ENCODE data around the gene PRR5L.
"Not testable (repeated sequence)": the region's sequence is repeated elsewhere in the genome, so short reads cannot be mapped to it uniquely, and the experiment has no call there.

PRR5L gene

DNA sequence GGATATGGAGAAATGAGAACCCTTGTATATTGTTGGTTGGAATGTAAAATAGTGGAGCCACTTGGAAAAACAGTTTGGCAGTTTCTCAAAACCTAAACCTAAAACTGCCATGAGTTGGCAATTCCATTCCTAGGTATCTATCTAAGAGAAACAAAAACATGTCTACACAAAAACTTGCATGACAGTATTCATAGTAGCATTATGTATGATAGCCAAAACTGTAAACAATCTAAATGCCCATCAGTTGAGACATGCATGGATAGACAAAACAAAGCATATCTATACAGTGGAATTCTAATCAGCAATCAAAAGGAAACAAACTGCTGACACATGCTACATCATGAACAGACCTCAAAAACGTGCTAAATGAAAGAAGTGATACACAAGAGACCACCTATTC is 179.1 kb downstream of the PRR5L start:
- DNase-seq (ENCODE audit: low spot score), result no peak

DNA sequence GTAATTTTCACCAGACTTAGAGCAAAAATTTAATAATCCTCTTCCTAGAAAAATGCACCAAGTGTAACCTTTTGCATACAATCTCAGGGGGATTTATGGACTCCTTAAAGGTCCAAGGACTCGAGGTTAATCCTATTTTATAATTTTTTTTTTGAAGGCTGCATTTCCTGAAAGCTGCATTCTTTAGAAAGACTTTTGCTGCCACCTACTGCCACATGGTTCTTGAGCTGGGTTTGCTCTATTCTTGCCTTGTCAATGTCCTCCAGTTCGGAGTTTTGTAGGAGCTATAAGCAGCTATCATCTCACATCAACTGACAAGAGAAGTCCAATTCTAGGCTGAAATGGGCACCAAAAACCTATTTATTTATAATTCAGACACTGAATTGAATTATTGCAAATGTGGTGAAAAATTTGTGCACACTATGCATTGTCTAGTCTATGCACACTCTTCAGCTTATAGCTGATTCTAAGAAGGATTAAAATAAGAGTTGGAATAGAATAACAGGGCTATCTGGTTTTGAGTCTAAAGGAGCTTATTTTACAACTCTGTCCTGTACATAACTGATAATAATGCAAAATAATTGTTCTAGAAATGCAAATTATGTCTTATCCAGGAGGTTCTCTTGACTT is 182.7 kb downstream of the PRR5L start:
- DNase-seq (ENCODE audit: low spot score), result no peak
- TF ChIP-seq, protein P1, sequence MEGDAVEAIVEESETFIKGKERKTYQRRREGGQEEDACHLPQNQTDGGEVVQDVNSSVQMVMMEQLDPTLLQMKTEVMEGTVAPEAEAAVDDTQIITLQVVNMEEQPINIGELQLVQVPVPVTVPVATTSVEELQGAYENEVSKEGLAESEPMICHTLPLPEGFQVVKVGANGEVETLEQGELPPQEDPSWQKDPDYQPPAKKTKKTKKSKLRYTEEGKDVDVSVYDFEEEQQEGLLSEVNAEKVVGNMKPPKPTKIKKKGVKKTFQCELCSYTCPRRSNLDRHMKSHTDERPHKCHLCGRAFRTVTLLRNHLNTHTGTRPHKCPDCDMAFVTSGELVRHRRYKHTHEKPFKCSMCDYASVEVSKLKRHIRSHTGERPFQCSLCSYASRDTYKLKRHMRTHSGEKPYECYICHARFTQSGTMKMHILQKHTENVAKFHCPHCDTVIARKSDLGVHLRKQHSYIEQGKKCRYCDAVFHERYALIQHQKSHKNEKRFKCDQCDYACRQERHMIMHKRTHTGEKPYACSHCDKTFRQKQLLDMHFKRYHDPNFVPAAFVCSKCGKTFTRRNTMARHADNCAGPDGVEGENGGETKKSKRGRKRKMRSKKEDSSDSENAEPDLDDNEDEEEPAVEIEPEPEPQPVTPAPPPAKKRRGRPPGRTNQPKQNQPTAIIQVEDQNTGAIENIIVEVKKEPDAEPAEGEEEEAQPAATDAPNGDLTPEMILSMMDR (IDR thresholded peaks at IDR 0.05; ENCODE audit: extremely low read depth, missing control alignments), result peak; percentile 23

More for the DNA sequence above, 179.1 kb downstream of the PRR5L start:
- TF ChIP-seq, protein P1 (IDR thresholded peaks at IDR 0.05; ENCODE audit: extremely low read depth, missing control alignments), result no peak

DNA sequence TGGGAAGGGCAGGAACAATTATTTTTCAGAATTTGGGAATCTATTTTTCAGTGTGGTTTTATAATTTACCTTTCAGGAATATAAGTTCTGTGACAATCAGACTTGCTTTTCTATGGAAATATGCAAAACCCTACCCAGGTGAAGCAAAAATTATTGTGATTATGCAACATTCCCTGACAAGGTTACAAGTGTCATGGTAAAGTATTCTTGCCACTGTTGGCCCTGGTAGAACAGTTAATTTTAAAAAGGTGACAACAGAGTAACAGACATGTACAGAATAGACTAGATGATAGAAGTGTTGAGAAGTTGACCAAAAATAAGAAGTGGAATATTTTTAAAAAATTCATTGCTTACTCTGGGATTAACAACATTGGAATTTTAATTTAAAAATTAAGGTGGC is 184.7 kb downstream of the PRR5L start:
- DNase-seq (ENCODE audit: low spot score), result no peak
- TF ChIP-seq, protein P1 (IDR thresholded peaks at IDR 0.05; ENCODE audit: extremely low read depth, missing control alignments), result no peak

DNA sequence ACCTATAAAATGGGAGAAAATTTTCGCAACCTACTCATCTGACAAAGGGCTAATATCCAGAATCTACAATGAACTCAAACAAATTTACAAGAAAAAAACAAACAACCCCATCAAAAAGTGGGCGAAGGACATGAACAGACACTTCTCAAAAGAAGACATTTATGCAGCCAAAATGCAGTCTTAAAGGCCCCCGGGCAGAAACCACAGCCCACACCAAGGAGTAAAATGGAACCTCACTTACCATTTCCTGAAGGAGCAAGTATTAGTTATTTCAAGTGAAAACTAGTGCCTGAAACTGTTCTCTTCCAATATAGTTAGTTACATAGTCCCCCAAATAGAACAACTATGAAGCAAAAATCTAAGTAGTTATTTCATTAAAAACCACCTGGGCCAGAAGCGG is 187.0 kb downstream of the PRR5L start:
- DNase-seq (ENCODE audit: low spot score), result not testable (repeated sequence)

DNA sequence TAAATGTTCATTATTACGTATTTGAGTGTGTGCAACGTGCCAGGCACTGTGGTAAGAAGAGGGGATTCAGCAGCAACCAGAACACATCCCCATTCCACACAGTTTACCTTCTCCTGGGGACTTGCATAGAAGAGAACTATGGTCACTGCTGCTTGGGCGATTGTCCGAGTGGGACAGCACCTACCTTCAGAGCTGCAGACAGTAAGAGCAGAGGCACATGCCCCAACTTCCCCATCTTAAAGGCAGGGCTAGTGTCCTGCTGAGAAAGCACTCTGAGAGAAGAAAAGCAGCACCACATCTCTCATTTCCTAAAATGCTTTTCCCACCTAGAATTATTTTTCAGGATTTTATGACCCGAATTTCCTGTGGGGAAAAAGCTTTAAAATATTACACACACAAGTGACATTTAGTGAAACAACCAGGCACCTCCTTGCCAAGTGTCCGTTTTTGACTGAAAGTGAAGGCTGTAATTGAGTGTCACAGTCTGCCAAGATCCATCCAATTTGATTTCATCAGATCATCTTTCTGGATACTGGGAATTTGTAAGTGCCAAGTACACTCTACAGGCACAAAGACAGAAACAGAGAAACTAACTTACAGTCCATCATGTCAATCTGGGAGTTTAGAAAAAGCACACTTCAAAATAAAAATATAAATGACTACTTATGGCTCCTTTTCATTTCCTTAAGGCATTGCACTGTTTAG is 189.4 kb downstream of the PRR5L start:
- TF ChIP-seq, protein P1 (IDR thresholded peaks at IDR 0.05; ENCODE audit: extremely low read depth, missing control alignments), result no peak
- DNase-seq (ENCODE audit: low spot score), result no peak

DNA sequence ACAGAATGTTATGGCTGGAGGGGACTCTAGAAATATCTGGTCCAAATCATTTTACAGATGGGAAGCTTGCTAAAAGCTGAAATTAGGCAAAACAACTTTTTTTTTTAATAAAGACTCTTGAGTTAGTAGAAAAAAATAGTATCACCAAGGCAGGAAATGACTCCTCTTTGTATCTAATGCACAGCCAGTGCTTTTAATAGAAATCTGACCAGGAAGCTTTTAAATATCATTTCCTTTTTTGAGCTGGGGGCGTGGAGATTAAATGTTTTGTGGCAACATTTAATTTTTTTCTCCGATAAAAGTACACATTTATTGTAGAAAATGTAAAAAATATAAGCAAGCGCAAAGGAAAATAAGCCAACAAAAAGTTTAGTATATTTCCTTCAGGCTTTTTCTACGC is 191.5 kb downstream of the PRR5L start:
- no peak for DNase-seq (ENCODE audit: low spot score)
- TF ChIP-seq, protein P1 (IDR thresholded peaks at IDR 0.05; ENCODE audit: extremely low read depth, missing control alignments), result no peak

DNA sequence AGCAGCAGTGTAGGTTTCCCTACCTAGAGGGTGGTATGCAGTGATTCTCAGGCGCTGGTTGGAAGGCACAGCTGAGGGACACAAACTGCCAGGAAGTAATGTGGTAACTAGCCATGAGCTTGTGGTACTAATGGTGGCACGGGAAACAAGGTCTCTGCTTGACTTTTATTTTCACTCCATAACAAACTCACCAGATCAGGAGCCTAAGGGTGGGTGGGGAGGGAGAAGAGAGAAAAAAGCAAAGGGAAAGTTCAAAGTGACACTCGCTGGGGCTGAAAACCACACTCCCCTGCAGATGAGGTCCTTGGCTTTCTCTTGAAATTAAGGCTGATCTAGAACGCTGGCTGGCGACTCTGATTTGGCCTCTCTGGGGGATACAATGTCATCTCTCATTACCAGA is 192.0 kb downstream of the PRR5L start:
- TF ChIP-seq, protein P1 (IDR thresholded peaks at IDR 0.05; ENCODE audit: extremely low read depth, missing control alignments), result no peak
- DNase-seq (ENCODE audit: low spot score), result no peak

All from GM20000 (cell line).